ENCODE results near the gene TSHZ2. TPM values are rescaled to one million over a fixed set of nuclear protein-coding genes. Genes with fewer than 3 reads are reported as not detected.

The TSHZ2 gene
- total RNA-seq, 1 donor from 2014 or later = 12.6 TPM

DNA sequence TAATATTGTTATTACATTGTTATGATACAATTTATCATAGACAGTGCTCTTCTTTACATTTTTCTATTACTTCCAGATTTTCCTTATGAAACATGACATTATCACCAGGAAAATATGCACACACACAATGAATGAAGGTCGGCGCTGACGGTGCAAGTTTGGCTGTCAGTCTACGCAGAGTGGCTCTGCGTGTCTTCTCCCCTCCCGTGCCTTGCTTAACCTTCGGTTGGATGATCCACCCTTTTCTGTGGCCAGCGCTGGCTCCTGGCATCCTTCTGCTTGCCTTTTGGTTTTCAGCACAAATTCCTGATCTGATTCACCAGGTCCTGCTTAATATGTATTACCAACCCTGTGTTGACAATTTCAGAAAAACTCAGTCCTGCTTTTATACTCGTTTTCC, 157.4 kb downstream of the TSHZ2 start:
- ATAC-seq = no peak
- TF ChIP-seq, protein P1, sequence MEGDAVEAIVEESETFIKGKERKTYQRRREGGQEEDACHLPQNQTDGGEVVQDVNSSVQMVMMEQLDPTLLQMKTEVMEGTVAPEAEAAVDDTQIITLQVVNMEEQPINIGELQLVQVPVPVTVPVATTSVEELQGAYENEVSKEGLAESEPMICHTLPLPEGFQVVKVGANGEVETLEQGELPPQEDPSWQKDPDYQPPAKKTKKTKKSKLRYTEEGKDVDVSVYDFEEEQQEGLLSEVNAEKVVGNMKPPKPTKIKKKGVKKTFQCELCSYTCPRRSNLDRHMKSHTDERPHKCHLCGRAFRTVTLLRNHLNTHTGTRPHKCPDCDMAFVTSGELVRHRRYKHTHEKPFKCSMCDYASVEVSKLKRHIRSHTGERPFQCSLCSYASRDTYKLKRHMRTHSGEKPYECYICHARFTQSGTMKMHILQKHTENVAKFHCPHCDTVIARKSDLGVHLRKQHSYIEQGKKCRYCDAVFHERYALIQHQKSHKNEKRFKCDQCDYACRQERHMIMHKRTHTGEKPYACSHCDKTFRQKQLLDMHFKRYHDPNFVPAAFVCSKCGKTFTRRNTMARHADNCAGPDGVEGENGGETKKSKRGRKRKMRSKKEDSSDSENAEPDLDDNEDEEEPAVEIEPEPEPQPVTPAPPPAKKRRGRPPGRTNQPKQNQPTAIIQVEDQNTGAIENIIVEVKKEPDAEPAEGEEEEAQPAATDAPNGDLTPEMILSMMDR (IDR thresholded peaks at IDR 0.05) = no peak

GRCh38 chr20:53130795-53131194, 158.6 kb downstream of the TSHZ2 start:
- Histone ChIP-seq H3K9me3 (no peaks in the 10 kb centered on the region), H3K4me3 (no peak overlapping the region), H3K27ac (no peak overlapping the region), H3K4me1 (no peaks in the 10 kb centered on the region), H3K36me3 (no peaks in the 10 kb centered on the region), H3K27me3 (ENCODE audit: low read depth) (no peaks in the 10 kb centered on the region)
- intact Hi-C loops (cut with DNase I) = no loop called here
- TF ChIP-seq, protein P1 (IDR thresholded peaks at IDR 0.05) = no peak
- no peak for ATAC-seq
- no peak for DNase-seq

More for the DNA sequence above, 157.4 kb downstream of the TSHZ2 start:
- no peak for DNase-seq
- H3K27ac ChIP-seq = no peak overlapping the region
- no peaks in the 10 kb centered on the region for H3K36me3 ChIP-seq
- no peaks in the 10 kb centered on the region for H3K27me3 ChIP-seq (ENCODE audit: low read depth)
- H3K4me1 ChIP-seq = no peaks in the 10 kb centered on the region
- intact Hi-C loops (cut with DNase I) = no loop called here
- no peak overlapping the region for H3K4me3 ChIP-seq
- H3K9me3 ChIP-seq = no peaks in the 10 kb centered on the region

- intact Hi-C loops (cut with DNase I) = no loop called here
- H3K9me3 ChIP-seq = no peaks in the 10 kb centered on the region
- ATAC-seq (no peak), DNase-seq (no peak)
- TF ChIP-seq, protein P1 (IDR thresholded peaks at IDR 0.05) = no peak
- H3K27me3 ChIP-seq (ENCODE audit: low read depth) = no peaks in the 10 kb centered on the region
- no peak overlapping the region for H3K4me3 ChIP-seq
- H3K27ac ChIP-seq = no peak overlapping the region
- no peaks in the 10 kb centered on the region for H3K4me1 ChIP-seq
- H3K36me3 ChIP-seq = no peaks in the 10 kb centered on the region
These were observed 161.0 kb downstream of the TSHZ2 start for GRCh38 chr20:53133125-53133524.

- ATAC-seq (no peak), DNase-seq (no peak)
- Histone ChIP-seq H3K36me3 (no peaks in the 10 kb centered on the region), H3K27ac (no peak overlapping the region), H3K4me1 (no peaks in the 10 kb centered on the region), H3K4me3 (no peak overlapping the region), H3K27me3 (ENCODE audit: low read depth) (no peaks in the 10 kb centered on the region), H3K9me3 (no peaks in the 10 kb centered on the region)
- TF ChIP-seq, protein P1 (IDR thresholded peaks at IDR 0.05) = no peak
- intact Hi-C loops (cut with DNase I) = no loop called here
These were observed 161.5 kb downstream of the TSHZ2 start for GRCh38 chr20:53133628-53134027.

GRCh38 chr20:53136473-53136872, 164.3 kb downstream of the TSHZ2 start:
- Histone ChIP-seq H3K36me3 (no peaks in the 10 kb centered on the region), H3K27me3 (ENCODE audit: low read depth) (no peaks in the 10 kb centered on the region), H3K4me3 (no peak overlapping the region), H3K4me1 (no peaks in the 10 kb centered on the region), H3K9me3 (no peaks in the 10 kb centered on the region), H3K27ac (no peak overlapping the region)
- DNase-seq (no peak), ATAC-seq (no peak)
- intact Hi-C loops (cut with DNase I) = no loop called here
- TF ChIP-seq, protein P1 (IDR thresholded peaks at IDR 0.05) = no peak
